Measurements from ENCODE around the gene JAZF1.
"Not testable (repeated sequence)": the region's sequence is repeated elsewhere in the genome, so short reads cannot be mapped to it uniquely, and the experiment has no call there.

JAZF1 gene

GRCh38 chr7:27940341-27940740, 240.3 kb downstream of the JAZF1 start:
- Mint-ChIP-seq H3K36me3 (peaks cover 25 to 37% of the 10 kb centered on the region in 2 donors), H3K9me3 (peaks cover 0 to 3% of the 10 kb centered on the region in 2 donors), H3K27ac (no peak overlapping the region), H3K4me1 (peaks cover 5 to 9% of the 10 kb centered on the region in 2 donors), H3K4me3 (no peak overlapping the region), H3K27me3 (no peaks in the 10 kb centered on the region)
- DNase-seq (no peak), ATAC-seq (replicated peaks) (no peak)

GRCh38 chr7:27939893-27940292, 240.7 kb downstream of the JAZF1 start:
- Mint-ChIP-seq H3K27ac (no peak overlapping the region), H3K4me3 (no peak overlapping the region), H3K4me1 (peaks cover 5 to 9% of the 10 kb centered on the region in 2 donors), H3K9me3 (peaks cover 0 to 3% of the 10 kb centered on the region in 2 donors), H3K27me3 (no peaks in the 10 kb centered on the region), H3K36me3 (peaks cover 25 to 35% of the 10 kb centered on the region in 2 donors)
- ATAC-seq (replicated peaks) = no peak
- no peak for DNase-seq

- Mint-ChIP-seq H3K36me3 (peaks cover 18 to 31% of the 10 kb centered on the region in 2 donors), H3K4me1 (peaks cover 5 to 9% of the 10 kb centered on the region in 2 donors), H3K27ac (no peak overlapping the region), H3K27me3 (no peaks in the 10 kb centered on the region), H3K4me3 (no peak overlapping the region), H3K9me3 (peaks cover 0 to 3% of the 10 kb centered on the region in 2 donors)
- DNase-seq (no peak), ATAC-seq (replicated peaks) (no peak)
Measured at GRCh38 chr7:27936768-27937102, 243.9 kb downstream of the JAZF1 start.

GRCh38 chr7:27936047-27936767, 244.4 kb downstream of the JAZF1 start:
- Mint-ChIP-seq H3K4me3 (no peak overlapping the region), H3K27me3 (no peaks in the 10 kb centered on the region), H3K36me3 (peaks cover 16 to 26% of the 10 kb centered on the region in 2 donors), H3K4me1 (peaks cover 5 to 9% of the 10 kb centered on the region in 2 donors), H3K27ac (no peak overlapping the region), H3K9me3 (peaks cover 0 to 3% of the 10 kb centered on the region in 2 donors)
- DNase-seq = no peak
- no peak for ATAC-seq (replicated peaks)

GRCh38 chr7:27933671-27934565, 246.7 kb downstream of the JAZF1 start:
- Mint-ChIP-seq H3K27me3 (no peaks in the 10 kb centered on the region), H3K4me3 (no peak overlapping the region), H3K4me1 (peaks cover 4 to 7% of the 10 kb centered on the region in 2 donors), H3K27ac (no peak overlapping the region), H3K36me3 (peaks cover 7 to 11% of the 10 kb centered on the region in 2 donors), H3K9me3 (no peaks in the 10 kb centered on the region)
- no peak for DNase-seq
- no peak for ATAC-seq (replicated peaks)

GRCh38 chr7:27930910-27931476, 249.6 kb downstream of the JAZF1 start:
- Mint-ChIP-seq H3K9me3 (no peaks in the 10 kb centered on the region), H3K27ac (no peak overlapping the region), H3K4me3 (no peak overlapping the region), H3K4me1 (peaks cover 13 to 21% of the 10 kb centered on the region in 2 donors), H3K27me3 (no peaks in the 10 kb centered on the region), H3K36me3 (peaks cover 6 to 7% of the 10 kb centered on the region in 2 donors)
- DNase-seq (no peak), ATAC-seq (replicated peaks) (no peak)

- no peak overlapping the region for H3K27ac Mint-ChIP-seq
- H3K27me3 Mint-ChIP-seq = no peaks in the 10 kb centered on the region
- no peak overlapping the region for H3K4me3 Mint-ChIP-seq
- DNase-seq = no peak
- peaks cover 6 to 9% of the 10 kb centered on the region in 2 donors for H3K36me3 Mint-ChIP-seq
- no peak for ATAC-seq (replicated peaks)
- H3K9me3 Mint-ChIP-seq = no peaks in the 10 kb centered on the region
- peaks cover 24 to 37% of the 10 kb centered on the region in 2 donors for H3K4me1 Mint-ChIP-seq
Measured at GRCh38 chr7:27929127-27929526, 251.5 kb downstream of the JAZF1 start.

- Mint-ChIP-seq H3K27me3 (no peaks in the 10 kb centered on the region), H3K4me3 (no peak overlapping the region), H3K27ac (no peak overlapping the region), H3K36me3 (peaks cover 10 to 14% of the 10 kb centered on the region in 2 donors), H3K4me1 (peaks cover 31 to 49% of the 10 kb centered on the region in 2 donors), H3K9me3 (peaks cover 0 to 2% of the 10 kb centered on the region in 2 donors)
- no peak for DNase-seq
- ATAC-seq (replicated peaks) = no peak
Measured at GRCh38 chr7:27928001-27928400, 252.6 kb downstream of the JAZF1 start.

- H3K4me1 Mint-ChIP-seq = peaks cover 37 to 64% of the 10 kb centered on the region in 2 donors
- H3K36me3 Mint-ChIP-seq = peaks cover 6 to 8% of the 10 kb centered on the region in 2 donors
- H3K27ac Mint-ChIP-seq = peak overlapping the region; percentile 26
- peaks cover 0 to 2% of the 10 kb centered on the region in 2 donors for H3K9me3 Mint-ChIP-seq
- ATAC-seq (replicated peaks) (peak; percentile 91 to 93), DNase-seq (peak; percentile 35)
- no peaks in the 10 kb centered on the region for H3K27me3 Mint-ChIP-seq
- peak overlapping the region; percentile 10 to 38 for H3K4me3 Mint-ChIP-seq
Measured at GRCh38 chr7:27925573-27926201, 254.9 kb downstream of the JAZF1 start.

- H3K27ac Mint-ChIP-seq = no peak overlapping the region
- no peaks in the 10 kb centered on the region for H3K27me3 Mint-ChIP-seq
- H3K9me3 Mint-ChIP-seq = peaks cover 0 to 2% of the 10 kb centered on the region in 2 donors
- DNase-seq (no peak), ATAC-seq (replicated peaks) (peak in 1 of 2 donors; percentile 14)
- no peak overlapping the region for H3K4me3 Mint-ChIP-seq
- H3K36me3 Mint-ChIP-seq = peaks cover 4 to 8% of the 10 kb centered on the region in 2 donors
- H3K4me1 Mint-ChIP-seq = peaks cover 37 to 68% of the 10 kb centered on the region in 2 donors
Measured at GRCh38 chr7:27923642-27923980, 257.0 kb downstream of the JAZF1 start.

- H3K27me3 Mint-ChIP-seq = no peaks in the 10 kb centered on the region
- H3K27ac Mint-ChIP-seq = no peak overlapping the region
- H3K4me3 Mint-ChIP-seq = no peak overlapping the region
- peaks cover 4 to 8% of the 10 kb centered on the region in 2 donors for H3K36me3 Mint-ChIP-seq
- ATAC-seq (replicated peaks) (peak; percentile 85 to 89), DNase-seq (peak; percentile 68)
- peaks cover 39 to 69% of the 10 kb centered on the region in 2 donors for H3K4me1 Mint-ChIP-seq
- peaks cover 0 to 2% of the 10 kb centered on the region in 2 donors for H3K9me3 Mint-ChIP-seq
Measured at GRCh38 chr7:27922907-27923641, 257.5 kb downstream of the JAZF1 start.

GRCh38 chr7:27922389-27922788, 258.2 kb downstream of the JAZF1 start:
- H3K4me3 Mint-ChIP-seq; H3K9me3 Mint-ChIP-seq; H3K27me3 Mint-ChIP-seq; ATAC-seq (replicated peaks); DNase-seq; H3K27ac Mint-ChIP-seq; H3K36me3 Mint-ChIP-seq: not testable (repeated sequence)
- H3K4me1 Mint-ChIP-seq = peaks cover 44 to 76% of the 10 kb centered on the region in 2 donors

GRCh38 chr7:27921081-27921836, 259.3 kb downstream of the JAZF1 start:
- H3K4me1 Mint-ChIP-seq = peaks cover 42 to 69% of the 10 kb centered on the region in 2 donors

More at GRCh38 chr7:27921081-27921836, 259.3 kb downstream of the JAZF1 start:
- H3K27ac Mint-ChIP-seq = no peak overlapping the region
- ATAC-seq (replicated peaks) (peak in 1 of 2 donors; percentile 17), DNase-seq (peak; percentile 20)
- H3K9me3 Mint-ChIP-seq = peaks cover 0 to 2% of the 10 kb centered on the region in 2 donors
- H3K36me3 Mint-ChIP-seq = peaks cover 7 to 16% of the 10 kb centered on the region in 2 donors
- H3K4me3 Mint-ChIP-seq = peak overlapping the region in 1 of 2 donors; percentile 21
- H3K27me3 Mint-ChIP-seq = no peaks in the 10 kb centered on the region

Measured in stimulated activated naive B cell treated with anti-CD40 and anti-IgM and Interleukin-4, amounts not matched to agents 10 μg/mL and 1 μg/mL and 100 μg/mL, for 72 hours (primary cell).